GM12892 (cell line): ENCODE measurements around the gene TRIM43B.
"Not testable (repeated sequence)": the region's sequence is repeated elsewhere in the genome, so short reads cannot be mapped to it uniquely, and the experiment has no call there.

Experiments used
- POLR2A ChIP-seq: IDR thresholded peaks from 2 replicates; pipeline ENCODE4 v1.6.1; 2011; ENCODE audit warnings: low read depth, low read length, control low read depth
- POLR2AphosphoS5 ChIP-seq: IDR thresholded peaks from 2 replicates; pipeline ENCODE4 v1.6.1; 2011; ENCODE audit warnings: low read depth, low read length, control low read depth

DNA sequence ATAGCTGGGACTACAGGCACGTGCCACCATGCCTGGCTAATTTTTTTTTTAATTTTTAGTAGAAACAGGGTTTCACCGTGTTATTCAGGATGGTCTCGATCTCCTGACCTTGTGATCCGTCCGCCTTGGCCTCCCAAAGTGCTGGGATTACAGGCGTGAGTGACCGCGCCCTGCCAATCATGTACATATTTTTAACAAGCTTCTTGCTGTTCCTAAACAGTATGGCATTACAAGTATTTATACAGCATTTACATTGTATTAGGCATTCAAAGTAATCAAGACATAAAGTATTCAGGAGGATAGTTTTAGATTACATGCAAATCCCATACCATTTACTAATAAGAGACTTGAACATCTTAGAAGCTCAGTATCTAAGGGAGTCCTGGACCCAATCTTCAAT is 29.7 kb upstream of the TRIM43B start:
- not testable (repeated sequence) for TF ChIP-seq POLR2A, POLR2AphosphoS5
